Retinal pigment epithelial cell (primary cell): ENCODE measurements around the gene SLC13A4.

Experiments used
- DNase-seq: peaks from one replicate; pipeline ENCODE4 v3.0.0-alpha.2; 2010; ENCODE audit warnings: low read depth
- H3K4me3 ChIP-seq: 2 replicates; pipeline ENCODE4 v1.5.1; 2011; ENCODE audit warnings: mild to moderate bottlenecking, low read length, control low read depth, moderate library complexity
- CTCF ChIP-seq: conservative IDR thresholded peaks from 2 replicates; pipeline ENCODE4 v1.5.1; 2011; ENCODE audit warnings: low read depth, low read length, control low read depth, inconsistent platforms

SLC13A4 gene

GRCh38 chr7:135761751-135762488 is 33.9 kb upstream of the SLC13A4 start:
- H3K4me3 ChIP-seq: no peak overlapping the region
- no peak for DNase-seq
- no peak for TF ChIP-seq CTCF

- DNase-seq: no peak
- no peak for TF ChIP-seq CTCF
- H3K4me3 ChIP-seq: no peak overlapping the region
These were observed 31.5 kb upstream of the SLC13A4 start for GRCh38 chr7:135759532-135759931.

- DNase-seq: peak; percentile 66
- no peak overlapping the region for H3K4me3 ChIP-seq
- no peak for TF ChIP-seq CTCF
These were observed 30.5 kb upstream of the SLC13A4 start for GRCh38 chr7:135758531-135758932.

DNA sequence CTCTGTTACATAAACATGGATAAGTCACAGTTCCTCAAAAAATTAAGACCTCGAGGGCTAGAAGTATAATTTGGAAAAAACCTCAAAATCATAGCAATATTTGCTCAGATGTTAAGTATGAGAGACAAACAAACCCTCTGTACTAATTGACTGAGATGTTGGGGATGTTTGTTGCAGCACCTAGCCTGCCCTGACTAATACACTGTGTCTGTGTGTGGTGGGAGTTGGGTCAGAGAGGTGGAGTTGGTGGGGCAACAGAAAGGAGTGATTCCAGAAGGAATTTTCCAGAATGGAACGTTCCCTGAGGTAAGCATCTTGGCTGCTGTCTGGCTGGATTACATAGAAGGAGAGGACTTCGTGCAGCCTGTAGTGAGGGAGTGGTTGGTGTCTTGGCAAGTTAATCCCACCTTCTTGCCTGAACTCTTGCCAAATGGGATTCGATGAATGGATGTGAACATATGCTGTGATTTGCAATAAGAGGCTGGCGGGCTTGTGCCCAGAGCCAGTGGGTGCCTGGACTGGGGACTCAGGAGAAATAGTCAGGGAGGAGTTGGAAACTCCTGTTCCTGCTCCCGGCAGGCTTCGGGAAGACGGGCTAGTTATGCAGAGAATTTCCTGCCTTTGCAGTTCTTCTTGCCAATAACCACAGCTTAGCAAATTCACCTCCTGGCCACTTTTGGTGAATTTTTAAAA is 29.9 kb upstream of the SLC13A4 start:
- H3K4me3 ChIP-seq: no peak overlapping the region
- no peak for TF ChIP-seq CTCF
- DNase-seq: peak; percentile 78

DNA sequence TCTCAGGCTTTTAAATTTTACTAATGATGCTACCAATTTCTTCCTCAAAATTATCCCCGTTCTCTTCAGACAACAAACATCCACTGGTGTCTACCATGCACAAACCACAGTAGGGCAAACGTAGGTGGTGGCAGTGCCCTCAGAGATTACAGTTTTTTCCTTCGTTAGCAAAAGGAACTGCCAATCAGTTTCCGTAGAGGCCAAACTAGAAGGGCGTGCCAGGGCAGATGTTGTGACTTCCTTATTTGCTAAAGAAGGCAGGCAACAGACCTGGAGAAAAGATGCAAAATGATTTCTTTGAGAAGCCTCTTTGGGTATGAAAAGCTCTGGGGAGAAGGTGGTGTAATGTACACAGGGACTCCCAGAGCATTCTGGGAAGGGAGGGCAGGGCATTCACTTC is 28.2 kb upstream of the SLC13A4 start:
- no peak overlapping the region for H3K4me3 ChIP-seq
- TF ChIP-seq CTCF: no peak
- no peak for DNase-seq

DNA sequence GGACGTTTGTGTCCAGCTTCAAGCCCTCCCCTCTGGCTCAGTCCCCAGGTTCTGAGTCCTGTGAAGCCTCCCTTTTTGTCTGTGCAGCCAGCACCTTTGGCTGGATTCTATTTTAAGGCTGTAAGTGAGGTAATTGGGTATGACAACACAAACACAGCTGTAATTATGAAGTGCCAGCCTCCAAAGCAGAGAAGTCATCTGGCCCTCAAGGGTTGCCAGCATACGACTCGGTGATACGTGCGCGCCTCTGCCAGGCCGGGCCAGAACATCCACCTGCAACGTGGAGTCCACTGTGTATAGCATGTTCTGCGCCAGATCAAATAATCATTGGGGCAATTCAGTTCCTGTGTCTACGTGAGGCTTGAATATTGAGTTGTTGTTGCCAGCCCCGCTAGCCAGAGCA is 27.4 kb upstream of the SLC13A4 start:
- DNase-seq: no peak
- TF ChIP-seq CTCF: no peak
- H3K4me3 ChIP-seq: no peak overlapping the region
